Stimulated activated CD8-positive, alpha-beta memory T cell treated with anti-CD3 and anti-CD28 coated beads, Interleukin-12 subunit alpha, Interleukin-12 subunit beta, amount 100 ng/mL, for 24 hours (primary cell): Measurements from ENCODE around the gene CD247.
"Not testable (repeated sequence)": the region's sequence is repeated elsewhere in the genome, so short reads cannot be mapped to it uniquely, and the experiment has no call there.

ENCODE experiments used
- DNase-seq: peaks from one replicate; pipeline ENCODE4 v3.0.0-alpha.2; 2020; ENCODE audit errors: extremely low read depth

CD247 gene

DNA sequence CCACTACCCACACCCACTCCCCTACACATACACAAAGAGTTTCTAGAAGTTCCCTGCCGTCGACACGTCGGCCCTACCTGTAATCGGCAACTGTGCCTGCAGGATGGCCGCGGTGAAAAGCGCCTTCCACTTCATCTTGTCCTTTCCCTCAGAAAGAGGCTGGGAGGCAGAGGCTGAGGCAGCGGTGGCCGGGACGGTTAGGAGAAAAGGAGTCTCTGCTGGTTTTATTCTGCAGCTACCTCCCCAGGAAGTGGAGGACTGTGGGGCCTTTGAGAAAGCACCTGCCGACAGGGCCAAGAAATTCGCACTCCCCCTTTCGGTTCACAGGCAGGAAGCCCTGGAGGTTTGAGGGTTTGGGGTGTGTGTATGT lies at the start of gene CD247:
Gene CD247 (minus strand): TSS at position 199 of the 370 bp plus-strand sequence. CDS start 64 bp downstream, at position 135.
- peak; percentile 31 for DNase-seq

DNA sequence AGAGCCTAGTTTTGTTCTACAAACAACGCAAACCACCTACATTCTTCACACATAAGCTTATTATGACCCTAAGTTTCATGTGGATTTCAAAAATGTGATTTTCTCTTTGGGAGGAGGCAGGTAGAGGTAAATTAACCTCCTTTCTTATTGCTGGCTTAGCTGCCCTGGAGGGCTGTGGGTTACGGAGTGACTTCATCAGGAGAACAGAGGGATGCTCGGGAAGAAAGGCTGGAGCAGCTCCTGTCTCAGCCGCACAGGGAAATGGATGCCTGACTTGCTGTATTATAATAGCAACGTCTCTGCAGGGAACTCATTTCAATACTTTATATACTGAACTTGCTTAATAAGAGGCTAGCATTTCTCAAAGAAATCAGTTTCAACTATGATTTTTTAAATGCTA lies 49.3 kb upstream of the CD247 start:
- no peak for DNase-seq

DNA sequence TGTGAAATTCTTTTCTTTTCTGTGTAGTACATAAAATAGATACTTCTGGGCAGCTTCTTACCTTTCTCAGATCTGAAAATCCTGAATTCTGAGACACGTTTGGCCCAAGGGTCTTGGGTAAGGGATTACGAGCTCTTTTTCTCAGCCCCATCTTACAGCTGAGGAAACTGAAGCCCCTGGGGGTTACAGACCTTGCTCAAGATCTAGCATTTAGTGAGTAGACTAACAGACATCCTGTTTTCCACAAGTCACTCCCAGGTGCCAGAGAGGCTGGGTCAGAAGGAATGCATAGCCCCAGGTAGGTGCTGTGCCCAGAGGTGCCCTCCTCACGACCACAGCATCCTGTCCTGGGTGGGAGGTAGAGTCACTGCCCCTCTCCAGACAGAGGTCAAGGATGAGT lies 48.4 kb upstream of the CD247 start:
- no peak for DNase-seq

DNA sequence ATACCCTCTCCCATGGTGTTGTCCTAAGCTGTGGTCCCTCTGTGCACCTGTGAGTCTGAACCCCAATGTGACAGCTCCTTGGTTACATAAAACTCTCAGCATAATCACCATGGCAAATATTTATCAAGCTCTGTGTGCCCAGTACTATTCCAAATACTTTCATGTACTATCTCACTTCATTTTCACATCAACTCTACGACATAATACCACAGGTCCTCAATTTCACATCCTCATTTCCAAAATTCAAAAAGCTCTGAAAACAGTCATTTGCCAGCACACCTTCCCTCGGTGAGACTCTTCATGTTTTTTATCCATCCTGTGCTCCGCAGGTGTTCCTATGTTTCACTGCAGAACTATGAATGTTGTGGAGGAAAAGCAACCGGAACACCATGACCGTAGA lies 47.6 kb upstream of the CD247 start:
- DNase-seq = no peak

DNA sequence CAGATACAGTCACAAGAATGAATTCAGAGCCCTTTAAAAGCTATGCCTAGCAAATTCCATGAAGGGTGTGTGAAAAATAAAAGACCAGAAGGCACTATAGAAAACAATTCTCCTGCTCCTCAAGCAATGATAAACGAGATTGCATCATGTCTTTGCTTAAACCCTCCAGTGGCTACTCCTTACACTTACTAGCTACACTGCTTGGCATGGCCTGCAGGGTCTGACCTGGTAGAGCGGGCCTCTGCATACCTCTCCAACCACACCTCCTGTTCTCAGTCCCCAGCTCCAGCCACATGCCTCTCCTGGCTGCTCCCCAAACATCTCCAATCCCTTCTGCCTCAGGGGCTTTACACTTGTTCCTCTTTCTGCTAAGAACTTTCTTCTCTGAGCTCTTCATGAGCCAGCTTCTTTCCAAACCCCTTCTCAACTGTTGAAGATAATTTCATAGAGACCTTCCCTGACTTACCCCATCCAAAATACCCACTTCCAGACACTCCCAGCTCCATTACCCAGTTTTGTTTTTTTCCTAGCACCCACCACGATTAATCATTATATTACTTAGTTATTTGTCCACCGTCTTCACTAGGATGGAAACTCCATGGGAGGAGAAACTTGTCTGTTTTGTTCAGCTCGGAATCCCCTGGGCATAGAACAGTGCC lies 46.4 kb upstream of the CD247 start:
- no peak for DNase-seq

DNA sequence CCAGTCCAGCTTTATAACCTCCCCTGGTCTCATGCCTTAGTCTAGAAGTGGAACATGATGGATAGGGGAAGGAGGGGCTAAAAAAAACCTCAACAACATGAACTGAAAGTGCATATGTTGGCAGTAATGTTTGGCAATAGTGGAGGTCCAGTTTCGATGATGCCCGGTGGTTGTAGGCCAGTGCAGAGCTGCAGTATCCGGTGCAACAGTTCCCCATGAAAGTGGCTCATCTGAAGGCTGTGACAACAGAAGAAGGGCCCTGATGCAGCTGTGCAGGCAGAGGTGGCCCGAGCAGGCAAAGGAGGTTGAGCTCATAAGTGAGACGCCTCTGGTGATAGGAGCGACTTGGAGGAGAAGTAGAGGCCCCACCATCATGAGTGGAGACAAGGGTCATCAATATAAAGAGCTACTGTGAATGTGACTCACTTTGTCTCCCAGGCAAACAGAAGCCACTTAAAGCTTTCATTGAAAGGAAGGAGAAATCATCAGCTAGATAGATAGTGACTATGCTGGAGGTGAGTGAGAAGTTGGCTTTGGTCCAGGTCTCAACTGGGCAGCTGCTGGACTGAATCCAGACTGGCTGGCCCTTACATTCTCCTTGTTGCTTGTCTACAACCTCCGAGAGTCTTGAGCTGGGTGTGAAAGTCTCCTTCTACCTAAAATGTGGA lies 45.4 kb upstream of the CD247 start:
- no peak for DNase-seq

DNA sequence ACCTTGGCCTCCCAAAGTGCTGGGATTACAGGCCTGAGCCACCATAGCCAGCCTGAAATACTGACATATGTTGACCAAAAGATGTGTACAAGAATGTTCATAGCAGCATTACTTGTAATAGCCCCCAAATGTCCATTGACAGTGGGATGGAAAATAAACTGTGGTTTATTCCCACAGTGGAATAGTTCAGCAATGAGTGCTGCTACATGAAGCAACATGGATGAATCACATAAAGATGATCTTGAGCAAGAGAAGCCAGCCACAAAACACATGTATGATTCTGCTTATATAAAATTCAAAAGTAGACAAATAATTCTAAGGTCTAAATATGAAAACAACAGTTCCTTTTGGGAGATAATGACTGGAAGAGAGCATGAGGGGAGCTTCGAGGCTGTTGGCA lies 44.4 kb upstream of the CD247 start:
- no peak for DNase-seq

DNA sequence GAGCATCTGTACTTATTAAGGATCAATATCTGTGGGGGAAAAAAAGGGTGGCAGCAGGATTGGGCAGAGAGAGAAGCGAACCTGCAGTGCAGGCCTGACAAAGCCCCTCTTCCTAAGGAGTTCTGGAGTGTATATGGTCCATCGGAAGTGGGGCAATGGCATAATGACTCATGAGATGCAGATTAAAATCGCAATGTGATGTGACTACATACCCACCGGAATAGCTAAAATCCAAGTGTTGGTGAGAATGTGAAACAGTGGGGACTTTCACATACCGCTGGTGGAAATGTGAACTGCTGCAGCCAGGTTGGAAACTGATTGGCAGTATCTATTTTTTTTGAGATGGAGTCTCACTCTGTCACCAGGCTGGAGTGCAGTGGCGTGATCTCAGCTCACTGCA lies 43.4 kb upstream of the CD247 start:
- no peak for DNase-seq

DNA sequence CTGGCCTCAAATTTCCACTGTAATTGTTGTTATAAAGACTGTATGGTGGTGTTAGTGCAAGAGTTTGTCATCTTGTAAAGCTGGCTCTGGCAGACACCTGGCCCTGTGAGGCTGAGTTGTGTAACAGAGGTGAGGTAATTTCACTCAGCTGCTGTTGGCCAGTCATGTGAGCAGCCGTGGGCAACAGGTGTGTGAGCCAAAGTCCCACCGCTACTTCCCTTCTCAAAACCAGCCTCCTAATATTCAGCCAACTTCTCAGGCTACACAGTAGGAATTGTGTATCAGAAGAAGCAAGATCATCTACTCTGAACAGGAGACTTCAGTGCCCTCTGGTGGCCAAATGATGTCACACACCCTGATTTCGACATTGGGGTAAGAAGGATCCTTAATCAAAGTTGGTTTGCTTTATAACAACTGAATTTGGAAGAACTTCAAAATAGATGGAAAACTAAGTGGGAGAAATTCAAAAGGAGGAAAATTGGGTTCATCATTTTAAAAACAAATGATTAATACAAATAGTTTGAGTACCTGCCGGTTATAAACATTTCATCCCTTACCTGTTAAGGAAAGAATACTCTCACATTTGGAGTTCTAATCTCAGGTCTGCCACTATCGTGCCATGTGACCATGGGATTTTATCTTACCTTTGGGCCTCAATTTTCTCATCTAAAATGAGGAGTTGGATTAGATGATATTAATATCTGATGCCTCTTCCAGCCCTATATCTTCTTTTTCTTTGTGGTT lies 37.8 kb upstream of the CD247 start:
- DNase-seq = peak; percentile 27

DNA sequence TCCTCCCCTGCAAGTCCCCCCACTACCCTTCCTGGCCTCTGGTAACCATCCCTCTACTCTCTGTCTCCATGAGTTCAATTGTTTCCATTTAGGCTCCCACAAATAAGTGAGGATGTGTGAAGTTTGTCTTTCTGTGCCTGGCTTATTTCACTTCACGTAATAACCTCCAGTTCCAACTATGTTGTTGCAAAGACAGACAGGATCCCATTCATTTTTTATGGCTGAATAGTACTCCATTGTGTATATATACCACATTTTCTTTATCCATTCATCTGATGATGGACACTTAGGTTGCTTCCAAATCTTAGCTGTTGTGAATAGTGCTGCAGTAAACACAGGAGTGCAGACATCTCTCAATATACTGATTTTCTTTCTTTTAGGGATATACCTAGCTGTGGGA lies 36.7 kb upstream of the CD247 start:
- not testable (repeated sequence) for DNase-seq

DNA sequence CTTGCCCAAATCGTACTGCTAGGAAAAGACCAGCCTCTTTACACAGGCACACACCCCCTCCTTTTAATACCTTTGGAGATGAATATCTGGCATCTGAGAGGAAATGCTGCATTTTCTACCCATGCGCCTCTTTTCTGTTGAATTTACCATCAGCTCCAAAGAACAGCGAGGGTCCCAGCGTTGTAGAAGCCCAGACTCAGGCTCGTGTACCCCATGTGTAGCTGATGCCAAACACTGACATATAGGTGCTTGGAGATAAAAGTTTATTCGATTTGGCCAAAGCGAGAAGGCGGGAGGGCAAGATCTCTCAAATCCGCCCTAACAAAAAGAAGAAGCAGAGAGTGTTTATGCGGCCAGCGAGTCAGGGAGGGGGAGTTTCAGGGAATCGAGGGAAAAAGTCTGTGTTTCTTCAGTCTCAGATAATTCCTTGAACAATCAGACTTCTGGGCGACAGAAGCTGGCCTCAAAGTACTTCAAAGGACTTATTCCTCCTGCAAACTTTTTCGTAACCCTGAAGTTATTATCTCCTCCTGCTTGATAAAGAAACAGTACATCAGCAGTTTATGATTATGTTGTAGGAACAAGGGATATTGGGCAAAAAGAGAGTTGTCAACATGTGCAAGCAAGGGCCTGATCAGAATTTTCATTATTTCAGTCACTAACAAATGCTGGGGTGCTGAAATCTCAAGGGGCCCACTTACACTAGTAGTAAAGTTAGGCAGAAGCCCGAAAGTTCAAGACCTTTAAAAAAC lies 35.9 kb upstream of the CD247 start:
- no peak for DNase-seq

DNA sequence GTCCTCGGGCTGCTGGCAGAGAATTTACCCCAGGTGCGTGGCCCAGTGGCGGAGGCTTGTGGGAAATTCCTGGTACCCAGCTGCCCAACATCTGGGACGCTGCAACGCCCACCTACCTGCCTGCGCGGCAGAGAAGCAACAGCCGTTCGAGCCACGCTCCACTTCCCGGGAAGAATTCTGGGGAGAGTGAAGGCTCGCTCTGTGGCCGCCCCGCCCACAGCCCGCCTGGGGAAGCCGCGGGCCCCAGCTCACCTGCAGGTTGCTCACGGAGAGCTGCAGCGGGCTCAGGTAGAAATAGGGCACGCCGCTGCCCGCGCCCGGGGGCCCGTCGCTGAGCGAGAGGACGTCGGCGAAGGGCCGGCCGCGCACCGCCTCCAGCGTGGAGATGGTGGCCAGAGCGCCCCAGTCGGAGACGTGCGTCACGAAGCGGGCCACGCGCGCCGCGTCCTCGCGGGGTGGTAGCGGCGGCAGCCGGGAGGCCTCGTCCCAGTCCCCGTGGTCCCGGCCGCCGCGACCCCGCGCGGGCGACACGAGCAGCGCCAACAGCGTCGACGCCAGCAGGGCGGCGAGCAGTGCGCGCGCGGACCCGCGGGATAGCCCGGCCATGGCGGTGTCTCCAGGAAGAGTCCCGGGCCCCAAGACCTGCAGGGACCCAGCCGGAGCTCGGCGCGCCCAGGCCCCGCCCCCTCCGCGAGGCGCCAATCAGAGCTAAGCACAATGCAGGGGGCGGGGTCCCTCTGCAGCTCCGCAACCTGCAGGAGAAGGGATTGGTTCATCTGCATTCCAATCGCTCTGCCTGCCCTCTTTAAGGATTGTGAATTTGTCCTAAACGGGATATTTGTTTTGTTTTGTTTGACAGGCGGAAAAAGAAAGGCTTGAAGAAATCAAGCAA lies 35.1 kb upstream of the CD247 start, which contains the start of gene CREG1:
Gene CREG1 (minus strand): TSS at position 627 of the 892 bp plus-strand sequence.
- DNase-seq = peak; percentile 82

DNA sequence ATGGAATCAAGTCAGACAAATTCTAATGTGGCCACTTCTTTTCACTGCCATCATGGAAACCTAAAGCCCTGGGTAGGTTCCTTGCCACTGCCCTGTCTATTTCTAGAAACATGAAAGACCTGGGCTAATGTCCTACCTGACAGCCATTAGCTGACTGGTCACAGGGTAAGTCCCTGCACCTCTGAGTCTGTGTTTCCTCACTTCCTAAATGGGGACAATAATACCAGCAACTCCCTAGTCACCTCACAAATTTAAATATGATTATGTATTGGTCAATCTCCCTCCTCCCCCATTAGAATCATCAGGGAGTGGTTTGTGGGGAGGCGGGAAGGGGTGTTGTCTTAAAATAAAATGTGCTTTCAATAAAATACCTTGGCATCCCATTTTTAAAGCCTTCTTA lies 33.0 kb upstream of the CD247 start:
- DNase-seq = no peak

DNA sequence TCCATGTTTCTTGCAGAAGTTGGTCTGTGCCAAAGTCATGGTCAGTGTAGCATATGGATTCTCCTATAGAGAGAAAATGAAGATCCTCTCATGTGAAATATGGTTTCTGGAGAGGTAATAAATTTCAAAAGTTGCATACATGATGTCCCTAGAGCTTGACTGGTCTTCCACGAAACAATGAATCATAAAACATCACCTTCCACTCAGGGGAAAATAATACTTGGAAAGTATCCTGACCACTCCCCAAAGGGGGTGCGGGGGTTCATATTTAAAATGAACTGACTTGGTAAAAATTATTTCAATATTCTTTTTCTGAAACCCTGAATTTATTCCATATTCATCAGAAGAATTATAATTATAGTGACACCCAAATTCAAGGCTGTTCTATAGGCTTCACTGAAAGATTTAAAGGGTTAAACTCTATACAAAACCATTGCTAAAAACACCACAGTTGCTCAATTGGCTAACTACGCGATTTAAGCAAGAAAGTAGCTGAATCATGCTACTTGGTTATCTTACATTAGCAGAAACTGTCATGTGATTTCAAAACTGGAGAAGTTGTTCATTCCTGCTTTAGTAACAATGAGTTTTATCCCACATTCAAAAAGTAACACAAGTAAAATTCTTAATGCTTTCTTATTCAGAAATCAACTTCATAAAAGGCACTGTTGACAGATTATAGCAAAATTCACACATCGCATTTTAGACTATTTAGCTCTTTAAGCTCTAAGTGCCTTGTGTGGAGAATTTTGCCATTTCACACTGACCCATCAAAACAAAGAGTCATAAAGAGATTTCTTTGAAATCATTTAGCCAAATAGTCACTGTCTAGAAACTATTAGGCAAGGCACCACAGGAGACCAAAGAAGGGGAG lies 30.0 kb upstream of the CD247 start:
- DNase-seq = no peak

DNA sequence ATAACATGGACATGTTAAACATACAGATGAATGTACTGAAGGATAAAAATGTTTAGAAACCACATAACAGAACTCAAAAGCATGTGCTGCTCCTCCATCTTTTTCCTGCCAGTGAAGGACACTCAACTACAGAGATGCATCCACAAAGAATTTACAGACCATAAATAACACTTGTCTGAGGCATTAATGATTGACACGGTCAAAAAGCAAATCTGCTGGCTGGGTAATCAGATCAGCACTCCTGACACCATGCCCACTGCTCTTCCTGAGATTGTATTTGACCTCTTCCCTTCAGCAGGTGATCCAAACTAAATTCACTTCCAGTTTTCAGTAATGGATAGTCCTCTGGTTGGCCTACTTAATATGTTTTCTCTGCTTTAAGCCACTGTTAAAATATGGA lies 28.6 kb upstream of the CD247 start:
- no peak for DNase-seq

DNA sequence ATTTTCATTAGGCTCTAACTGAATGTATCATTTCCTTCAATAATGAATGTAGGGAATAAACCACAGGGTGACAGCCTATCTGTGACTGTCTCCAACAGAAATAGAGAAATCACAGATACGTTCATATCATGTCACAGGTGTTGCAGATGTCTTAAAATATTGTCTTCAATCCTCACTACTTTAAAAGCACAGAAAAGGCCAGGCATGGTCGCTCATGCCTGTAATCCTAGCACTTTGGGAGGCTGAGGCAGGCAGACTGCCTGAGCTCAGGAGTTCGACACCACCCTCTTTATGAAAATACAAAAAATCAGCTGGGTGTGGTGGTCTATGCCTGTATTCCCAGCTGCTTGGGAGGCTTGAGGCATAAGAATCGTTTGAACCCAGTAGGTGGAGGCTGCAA lies 27.0 kb upstream of the CD247 start:
- no peak for DNase-seq

DNA sequence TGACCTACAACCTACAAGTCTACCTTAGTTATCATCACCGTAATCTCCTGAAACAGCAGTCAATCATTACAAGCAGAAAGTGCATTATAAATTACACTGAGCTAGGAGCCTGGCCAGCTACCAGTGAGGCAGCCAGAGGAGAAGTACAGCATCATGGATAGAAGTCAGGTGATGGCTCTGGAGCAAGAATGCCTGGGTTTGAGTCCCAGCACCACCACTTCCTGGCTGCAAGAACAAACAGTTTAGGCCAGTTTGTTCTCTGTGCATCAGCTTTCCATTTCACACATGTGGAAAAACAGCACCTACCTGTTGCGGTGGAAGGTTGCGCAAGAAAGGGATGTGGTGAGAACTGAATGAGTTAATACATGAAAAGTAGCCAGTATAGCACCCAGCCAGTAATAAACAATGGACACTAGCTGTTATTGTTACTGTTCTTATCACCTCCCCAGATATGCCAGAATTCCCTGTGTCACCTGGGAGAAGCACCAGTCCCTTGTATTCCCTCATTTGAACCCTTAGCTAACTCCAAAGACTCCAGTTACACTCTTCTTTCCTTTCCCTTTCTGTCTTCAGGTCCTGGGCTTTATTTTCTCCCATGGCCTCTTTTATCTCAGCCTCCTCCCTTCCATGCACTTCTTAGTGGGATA lies 26.2 kb upstream of the CD247 start:
- no peak for DNase-seq

DNA sequence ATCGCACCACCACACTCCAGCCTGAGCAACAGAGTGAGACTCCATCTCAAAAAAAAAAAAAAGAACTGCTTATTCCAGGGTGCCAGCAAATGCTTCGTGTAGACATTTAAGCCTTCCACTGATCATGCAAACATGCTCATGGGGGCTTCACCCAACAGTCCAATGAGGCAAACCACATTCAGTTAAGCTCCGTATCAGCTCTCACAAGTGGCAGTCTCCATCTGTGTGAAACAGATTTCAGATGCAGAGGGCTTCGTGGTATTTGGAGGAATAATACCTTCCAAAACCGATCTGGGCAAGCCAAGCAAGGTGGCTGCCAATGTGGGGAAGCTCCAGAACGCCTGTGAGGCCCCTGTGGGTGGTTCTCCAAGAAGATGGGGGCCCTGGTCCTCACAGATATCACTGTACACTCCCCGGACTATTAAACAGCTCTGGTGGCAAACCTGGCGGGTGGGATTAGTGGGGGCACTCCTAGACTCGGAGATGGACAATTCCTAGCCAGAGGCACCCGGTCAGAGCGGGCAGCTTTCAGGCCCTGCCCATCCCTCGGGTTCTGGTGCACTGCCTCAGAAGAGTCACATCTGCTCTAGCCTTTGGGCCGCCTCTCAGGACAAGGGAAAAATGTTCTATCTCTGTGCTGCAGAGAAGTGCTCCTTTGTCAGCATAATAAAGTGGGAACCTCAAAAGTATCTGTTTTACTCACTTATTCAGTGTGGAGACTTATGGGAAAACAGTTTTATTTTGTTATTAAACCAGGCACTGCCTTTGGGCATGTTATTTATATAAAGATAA lies 25.1 kb upstream of the CD247 start:
- DNase-seq = no peak
